Neural progenitor cell (in vitro differentiated cells): Measurements from ENCODE around the gene SAMD11. TPM values are rescaled to one million over a fixed set of nuclear protein-coding genes. Genes with fewer than 3 reads are reported as not detected.
"Not testable (repeated sequence)": the region's sequence is repeated elsewhere in the genome, so short reads cannot be mapped to it uniquely, and the experiment has no call there.

Experiments
- DNase-seq: peaks from one replicate; pipeline ENCODE4 v3.0.0-alpha.2; 2016; ENCODE audit warnings: low spot score
- H2AFZ ChIP-seq: fragments of 200-600 bp; sonication (generic); replicated peaks from 2 replicates; pipeline ENCODE4 v1.6.1; 2016; ENCODE audit warnings: antibody characterized with exemption
- H3F3A ChIP-seq: fragments of 200-600 bp; sonication (generic); 2 replicates; pipeline ENCODE4 v1.6.1; 2016; ENCODE audit warnings: antibody characterized with exemption, low read depth
- H3K27ac ChIP-seq: fragments of 200-600 bp; sonication (generic); 2 replicates; pipeline ENCODE4 v1.5.1; 2016; ENCODE audit warnings: mild to moderate bottlenecking
- H3K27me3 ChIP-seq: fragments of 200-600 bp; sonication (generic); 2 replicates; pipeline ENCODE4 v1.6.1; 2016; ENCODE audit warnings: mild to moderate bottlenecking, moderate library complexity
- H3K36me3 ChIP-seq: fragments of 200-600 bp; sonication (generic); 2 replicates; pipeline ENCODE4 v1.5.1; 2016
- H3K4me1 ChIP-seq: fragments of 200-600 bp; sonication (generic); 2 replicates; pipeline ENCODE4 v1.6.1; 2016; ENCODE audit warnings: mixed run types
- H3K4me2 ChIP-seq: fragments of 200-600 bp; sonication (generic); 2 replicates; pipeline ENCODE4 v1.6.1; 2016
- H3K4me3 ChIP-seq: fragments of 200-600 bp; sonication (generic); 2 replicates; pipeline ENCODE4 v1.5.1; 2016
- H3K79me2 ChIP-seq: fragments of 200-600 bp; sonication (generic); 2 replicates; pipeline ENCODE4 v1.6.1; 2016; ENCODE audit warnings: low read depth
- H3K9ac ChIP-seq: fragments of 200-600 bp; sonication (generic); 2 replicates; pipeline ENCODE4 v1.6.1; 2016
- H3K9me3 ChIP-seq: fragments of 200-600 bp; sonication (generic); 2 replicates; pipeline ENCODE4 v1.5.1; 2016; ENCODE audit warnings: low read depth
- H4K20me1 ChIP-seq: fragments of 200-600 bp; sonication (generic); 2 replicates; pipeline ENCODE4 v1.6.1; 2016; ENCODE audit warnings: low read depth
- H3K27ac Mint-ChIP-seq: 3 replicates; pipeline ENCODE4 v1.8.0; 2021; ENCODE audit warnings: mixed read lengths
- H3K27me3 Mint-ChIP-seq: 2 replicates; pipeline ENCODE4 v1.8.0; 2022; ENCODE audit warnings: low read depth, mild to moderate bottlenecking, inconsistent platforms, moderate library complexity, mixed read lengths; ENCODE audit not compliant: insufficient read depth
- H3K36me3 Mint-ChIP-seq: 3 replicates; pipeline ENCODE4 v1.8.0; 2021; ENCODE audit warnings: mixed read lengths
- H3K4me1 Mint-ChIP-seq: 3 replicates; pipeline ENCODE4 v1.8.0; 2021; ENCODE audit warnings: mixed read lengths
- H3K4me3 Mint-ChIP-seq: 3 replicates; pipeline ENCODE4 v1.8.0; 2021; ENCODE audit warnings: mild to moderate bottlenecking, moderate library complexity, mixed read lengths
- H3K9me3 Mint-ChIP-seq: 3 replicates; pipeline ENCODE4 v1.8.0; 2020; ENCODE audit warnings: mixed read lengths
- EZH2 ChIP-seq: fragments of 200-600 bp; sonication (generic); IDR thresholded peaks from 2 replicates; pipeline ENCODE4 v1.6.1; 2017; ENCODE audit warnings: antibody characterized with exemption, mild to moderate bottlenecking, moderate library complexity
- EZH2phosphoT487 ChIP-seq: fragments of 200-600 bp; sonication (generic); IDR thresholded peaks from 2 replicates; pipeline ENCODE4 v1.6.1; 2017; ENCODE audit warnings: antibody characterized with exemption
- total RNA-seq: library from RNA; depleted of rRNA; stranded (reverse); fragments of >200 nt; gene quantifications from 2 replicates; pipeline ENCODE4 v1.2.3, GENCODE V29; 2015; ENCODE audit warnings: low replicate concordance
- TF ChIP-seq, protein P1 (sequence below): fragments of 200-600 bp; sonication (generic); IDR thresholded peaks from 2 replicates; pipeline ENCODE4 v1.5.1; 2017; ENCODE audit warnings: antibody characterized with exemption, mild to moderate bottlenecking

Gene SAMD11
- total RNA-seq, 1 donor from 2014 or later = not detected

DNA sequence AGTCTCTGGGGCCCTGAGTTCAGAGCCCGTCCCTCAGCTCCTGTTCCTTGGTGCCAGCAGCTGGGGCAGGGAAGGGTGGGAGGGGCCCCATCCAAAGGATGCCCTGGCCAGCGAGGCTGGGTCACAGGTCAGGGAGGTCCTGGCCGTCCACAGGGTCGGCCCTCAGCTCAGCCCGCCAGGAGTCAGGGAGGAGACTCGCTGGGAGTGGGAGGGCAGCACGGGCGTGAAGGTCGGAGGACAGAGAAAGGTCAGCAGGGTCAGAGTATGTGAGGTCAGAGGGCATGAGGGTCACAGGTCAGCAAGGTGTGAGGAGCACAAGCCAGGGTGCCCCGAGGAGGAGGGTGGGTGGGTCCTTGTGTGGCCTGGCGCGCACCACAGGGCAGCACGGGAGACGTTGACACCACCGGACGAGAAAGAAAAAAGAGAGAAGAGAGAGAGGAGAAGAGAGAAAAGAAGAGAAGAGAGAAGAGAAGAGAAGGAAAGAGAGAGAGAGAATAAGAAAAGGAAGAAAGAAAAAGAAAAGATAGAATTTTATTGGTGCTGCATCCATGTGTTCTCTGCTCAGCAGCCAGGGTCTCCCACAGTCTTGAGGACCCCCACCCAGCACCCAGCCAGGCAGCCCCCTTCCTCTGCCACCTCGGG is 51.1 kb downstream of the SAMD11 start:
- Mint-ChIP-seq H3K27ac (no peak overlapping the region), H3K36me3 (peaks cover 3% of the 10 kb centered on the region), H3K4me3 (peak overlapping the region; percentile 50), H3K27me3 (peaks cover 29% of the 10 kb centered on the region), H3K4me1 (peaks cover 8% of the 10 kb centered on the region), H3K9me3 (peaks cover 4% of the 10 kb centered on the region)
- no peak for DNase-seq
- no peak for TF ChIP-seq EZH2phosphoT487
- no peak for TF ChIP-seq EZH2
- TF ChIP-seq, protein P1, sequence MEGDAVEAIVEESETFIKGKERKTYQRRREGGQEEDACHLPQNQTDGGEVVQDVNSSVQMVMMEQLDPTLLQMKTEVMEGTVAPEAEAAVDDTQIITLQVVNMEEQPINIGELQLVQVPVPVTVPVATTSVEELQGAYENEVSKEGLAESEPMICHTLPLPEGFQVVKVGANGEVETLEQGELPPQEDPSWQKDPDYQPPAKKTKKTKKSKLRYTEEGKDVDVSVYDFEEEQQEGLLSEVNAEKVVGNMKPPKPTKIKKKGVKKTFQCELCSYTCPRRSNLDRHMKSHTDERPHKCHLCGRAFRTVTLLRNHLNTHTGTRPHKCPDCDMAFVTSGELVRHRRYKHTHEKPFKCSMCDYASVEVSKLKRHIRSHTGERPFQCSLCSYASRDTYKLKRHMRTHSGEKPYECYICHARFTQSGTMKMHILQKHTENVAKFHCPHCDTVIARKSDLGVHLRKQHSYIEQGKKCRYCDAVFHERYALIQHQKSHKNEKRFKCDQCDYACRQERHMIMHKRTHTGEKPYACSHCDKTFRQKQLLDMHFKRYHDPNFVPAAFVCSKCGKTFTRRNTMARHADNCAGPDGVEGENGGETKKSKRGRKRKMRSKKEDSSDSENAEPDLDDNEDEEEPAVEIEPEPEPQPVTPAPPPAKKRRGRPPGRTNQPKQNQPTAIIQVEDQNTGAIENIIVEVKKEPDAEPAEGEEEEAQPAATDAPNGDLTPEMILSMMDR = no peak
- Histone ChIP-seq H3K4me2 (no peak overlapping the region), H3K79me2 (no peaks in the 10 kb centered on the region), H3K36me3 (no peaks in the 10 kb centered on the region), H2AFZ (no peak overlapping the region), H3K9ac (no peak overlapping the region), H3K27ac (no peak overlapping the region), H3K9me3 (no peaks in the 10 kb centered on the region), H4K20me1 (no peaks in the 10 kb centered on the region), H3K4me3 (no peak overlapping the region), H3K4me1 (no peaks in the 10 kb centered on the region), H3K27me3 (peaks cover 67% of the 10 kb centered on the region), H3F3A (peaks cover 7% of the 10 kb centered on the region)

DNA sequence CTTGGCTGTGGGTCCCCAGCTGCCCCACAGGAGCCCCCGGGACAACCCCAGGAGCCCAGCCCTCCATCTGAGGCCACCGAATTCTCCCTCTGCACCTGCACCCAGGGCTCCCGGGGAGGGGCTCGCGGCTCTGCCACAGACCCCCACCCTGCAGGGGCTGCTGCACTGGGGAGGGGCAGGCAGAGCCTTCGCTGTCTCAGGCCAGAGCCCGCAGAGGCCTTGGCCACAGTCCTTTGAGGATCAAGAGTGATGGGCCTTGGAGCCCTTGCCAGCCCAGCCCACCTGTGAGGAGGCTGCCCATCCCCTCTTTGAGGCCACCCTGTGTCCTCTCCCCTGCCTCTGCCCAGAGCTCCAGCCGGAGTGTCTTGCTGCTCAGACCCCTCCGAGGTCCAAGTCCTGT is 51.6 kb downstream of the SAMD11 start:
- Histone ChIP-seq H3K4me1 (no peaks in the 10 kb centered on the region), H3K27ac (no peak overlapping the region), H3K79me2 (no peaks in the 10 kb centered on the region), H2AFZ (no peak overlapping the region), H3K9me3 (no peaks in the 10 kb centered on the region), H4K20me1 (no peaks in the 10 kb centered on the region), H3K4me2 (no peak overlapping the region), H3K4me3 (no peak overlapping the region), H3K27me3 (peaks cover 64% of the 10 kb centered on the region), H3K9ac (no peak overlapping the region), H3K36me3 (no peaks in the 10 kb centered on the region), H3F3A (peaks cover 7% of the 10 kb centered on the region)
- H3K27ac Mint-ChIP-seq = no peak overlapping the region
- peaks cover 8% of the 10 kb centered on the region for H3K4me1 Mint-ChIP-seq
- peaks cover 3% of the 10 kb centered on the region for H3K36me3 Mint-ChIP-seq
- no peak for DNase-seq
- no peak for TF ChIP-seq EZH2phosphoT487
- TF ChIP-seq, protein P1 = no peak
- TF ChIP-seq EZH2 = no peak
- peaks cover 25% of the 10 kb centered on the region for H3K27me3 Mint-ChIP-seq
- peaks cover 4% of the 10 kb centered on the region for H3K9me3 Mint-ChIP-seq
- H3K4me3 Mint-ChIP-seq = peak overlapping the region; percentile 69

DNA sequence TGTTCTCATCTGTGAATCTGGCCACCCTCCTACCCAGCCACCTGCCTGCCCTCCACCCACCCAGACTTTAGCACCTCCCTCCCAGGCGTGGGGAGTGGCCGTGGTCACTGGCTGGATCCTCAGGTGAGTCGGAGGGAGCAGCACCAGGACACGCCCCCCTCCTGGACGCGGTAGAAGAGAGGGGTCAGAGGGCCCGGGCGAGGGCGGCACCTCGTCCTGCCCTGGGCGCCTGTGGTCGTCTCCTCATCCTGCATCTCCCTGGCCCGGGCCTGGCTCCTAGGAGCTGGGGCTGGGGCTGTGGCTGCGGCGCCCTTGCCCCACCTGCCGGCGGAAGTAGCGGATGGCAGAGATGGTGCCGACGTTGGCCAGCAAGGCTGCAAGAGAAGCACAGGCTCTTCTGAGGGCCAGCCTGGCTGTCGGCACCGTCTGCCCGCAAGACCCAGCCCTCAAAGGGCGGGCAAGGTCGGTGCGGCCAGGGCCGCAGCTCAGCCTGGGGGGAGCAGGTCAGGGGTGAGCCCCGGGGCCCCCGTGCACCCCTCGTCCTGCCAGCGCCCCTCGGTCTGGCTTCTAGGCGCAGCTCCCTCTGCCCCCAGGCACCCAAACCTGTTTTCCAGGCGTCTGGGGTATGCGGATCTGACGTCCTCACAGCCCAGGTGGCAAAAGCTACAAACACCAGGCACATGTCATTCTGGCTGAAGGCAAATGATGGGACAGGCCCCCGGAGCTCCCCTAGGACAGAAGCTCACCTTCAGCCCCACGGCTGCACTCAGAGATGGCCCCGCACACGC is 52.4 kb downstream of the SAMD11 start:
- peak; percentile 89 for DNase-seq
- peak overlapping the region; percentile 26 for H3K4me3 ChIP-seq
- H2AFZ ChIP-seq = peak overlapping the region; percentile 87
- H4K20me1 ChIP-seq = no peaks in the 10 kb centered on the region
- H3K4me1 ChIP-seq = no peaks in the 10 kb centered on the region
- Mint-ChIP-seq H3K9me3 (peaks cover 4% of the 10 kb centered on the region), H3K36me3 (peaks cover 3% of the 10 kb centered on the region), H3K4me1 (peaks cover 8% of the 10 kb centered on the region), H3K4me3 (peak overlapping the region; percentile 69), H3K27ac (no peak overlapping the region), H3K27me3 (peaks cover 25% of the 10 kb centered on the region)
- H3K79me2 ChIP-seq = no peaks in the 10 kb centered on the region
- TF ChIP-seq EZH2phosphoT487 (peak; percentile 37), EZH2 (no peak)
- TF ChIP-seq, protein P1 = peak; percentile 70
- H3K27me3 ChIP-seq = peaks cover 63% of the 10 kb centered on the region
- no peaks in the 10 kb centered on the region for H3K36me3 ChIP-seq
- H3K9me3 ChIP-seq = no peaks in the 10 kb centered on the region
- H3K9ac ChIP-seq = no peak overlapping the region
- H3F3A ChIP-seq = peaks cover 7% of the 10 kb centered on the region
- no peak overlapping the region for H3K27ac ChIP-seq
- H3K4me2 ChIP-seq = peak overlapping the region; percentile 71

DNA sequence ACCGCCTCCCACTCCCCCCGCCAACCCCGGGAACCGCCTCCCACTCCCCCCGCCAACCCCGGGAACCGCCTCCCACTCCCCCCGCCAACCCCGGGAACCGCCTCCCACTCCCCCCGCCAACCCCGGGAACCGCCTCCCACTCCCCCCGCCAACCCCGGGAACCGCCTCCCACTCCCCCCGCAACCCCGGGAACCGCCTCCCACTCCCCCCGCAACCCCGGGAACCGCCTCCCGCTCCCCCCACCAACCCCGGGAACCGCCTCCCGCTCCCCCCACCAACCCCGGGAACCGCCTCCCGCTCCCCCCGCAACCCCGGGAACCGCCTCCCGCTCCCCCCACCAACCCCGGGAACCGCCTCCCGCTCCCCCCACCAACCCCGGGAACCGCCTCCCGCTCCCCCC is 53.1 kb downstream of the SAMD11 start:
- H3K79me2 ChIP-seq, DNase-seq, H3K36me3 ChIP-seq, H3K4me2 ChIP-seq, H3K4me1 ChIP-seq, H3K36me3 Mint-ChIP-seq, H3K4me1 Mint-ChIP-seq, H3K4me3 ChIP-seq, H4K20me1 ChIP-seq, H3K9me3 Mint-ChIP-seq, H3K4me3 Mint-ChIP-seq, H3K27ac ChIP-seq, H2AFZ ChIP-seq, H3K9ac ChIP-seq, H3F3A ChIP-seq, H3K9me3 ChIP-seq, H3K27ac Mint-ChIP-seq: not testable (repeated sequence)
- peaks cover 63% of the 10 kb centered on the region for H3K27me3 ChIP-seq
- H3K27me3 Mint-ChIP-seq = peaks cover 21% of the 10 kb centered on the region
